Stimulated activated CD4-positive, alpha-beta T cell treated with anti-CD3 and anti-CD28 coated beads, Interleukin-1b, Interleukin-23, amount 100 ng/mL, for 1 hour (primary cell): ENCODE measurements around the gene STK38.

ENCODE experiments used
- DNase-seq, 2 donors: peaks; one replicate each; pipeline ENCODE4 v3.0.0-alpha.2; 2020; ENCODE audit warnings: low read depth in 2 of 2

The STK38 gene

GRCh38 chr6:36523451-36523850 is 23.8 kb downstream of the STK38 start:
- DNase-seq, result no peak

DNA sequence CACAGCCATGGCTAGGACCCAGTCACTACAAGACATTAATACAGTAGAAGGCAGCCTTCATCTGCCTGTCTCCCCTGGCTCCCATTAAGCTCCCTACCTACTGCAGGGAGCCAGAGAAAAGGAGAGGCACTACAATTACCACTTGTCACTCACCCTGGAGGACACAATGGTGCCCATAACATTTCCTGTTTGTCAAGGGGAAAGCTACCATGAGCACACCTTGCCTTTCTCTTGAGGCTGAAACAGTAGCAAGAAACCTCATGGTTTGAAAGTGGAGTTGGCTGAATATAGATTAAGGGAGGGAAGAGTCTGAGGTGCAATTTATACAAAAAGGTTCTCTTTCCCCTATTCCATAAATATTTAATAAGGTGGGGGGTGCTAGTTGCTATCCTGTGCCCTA is 27.9 kb downstream of the STK38 start:
- DNase-seq, result no peak

- no peak for DNase-seq
Measured at GRCh38 chr6:36517408-36517807, 29.9 kb downstream of the STK38 start.

GRCh38 chr6:36516988-36517387 is 30.3 kb downstream of the STK38 start:
- no peak for DNase-seq

GRCh38 chr6:36516559-36516958 is 30.7 kb downstream of the STK38 start:
- no peak for DNase-seq

- DNase-seq, result no peak
Measured at GRCh38 chr6:36515844-36516243, 31.4 kb downstream of the STK38 start.

GRCh38 chr6:36514554-36515456 is 32.5 kb downstream of the STK38 start:
- DNase-seq, result no peak

DNA sequence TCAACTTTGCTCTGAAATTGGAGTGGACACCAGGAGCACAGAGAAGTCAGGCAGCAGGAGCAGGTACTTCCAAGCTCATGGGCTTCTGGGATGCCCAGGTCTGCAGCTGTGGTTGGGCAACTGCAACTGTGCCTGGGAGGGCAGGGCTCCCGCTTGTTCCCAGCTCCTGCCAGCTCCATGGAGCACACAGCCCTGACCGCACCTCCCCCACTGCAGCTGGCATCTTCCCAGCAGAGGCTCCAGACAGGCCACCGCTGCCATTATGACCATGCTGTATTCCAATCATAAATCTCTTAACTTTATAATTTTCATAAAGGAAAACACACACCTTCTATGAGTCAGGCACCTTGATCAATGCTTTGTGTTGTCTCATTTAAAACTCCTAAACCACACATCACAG is 36.9 kb downstream of the STK38 start:
- DNase-seq, result no peak

DNA sequence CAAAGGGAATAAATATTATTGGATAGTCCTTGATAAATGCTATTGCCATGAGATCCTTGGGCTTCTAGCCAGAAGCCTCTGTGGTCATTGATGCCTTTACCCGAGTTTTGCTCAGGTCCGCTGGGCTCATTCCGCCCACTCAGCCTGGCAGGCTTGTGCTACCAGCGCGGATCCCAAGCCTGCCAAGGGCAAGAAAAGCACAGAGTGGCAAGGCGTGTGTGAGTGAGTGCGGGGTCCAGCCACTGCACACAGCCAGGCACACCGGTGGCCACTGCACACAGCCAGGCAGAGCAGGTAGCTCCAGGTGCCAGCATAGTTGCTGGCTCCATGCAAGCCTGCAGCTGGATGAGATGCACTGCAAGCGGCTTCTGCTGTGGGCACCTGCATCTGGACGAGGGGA is 38.7 kb downstream of the STK38 start:
- DNase-seq, result no peak

DNA sequence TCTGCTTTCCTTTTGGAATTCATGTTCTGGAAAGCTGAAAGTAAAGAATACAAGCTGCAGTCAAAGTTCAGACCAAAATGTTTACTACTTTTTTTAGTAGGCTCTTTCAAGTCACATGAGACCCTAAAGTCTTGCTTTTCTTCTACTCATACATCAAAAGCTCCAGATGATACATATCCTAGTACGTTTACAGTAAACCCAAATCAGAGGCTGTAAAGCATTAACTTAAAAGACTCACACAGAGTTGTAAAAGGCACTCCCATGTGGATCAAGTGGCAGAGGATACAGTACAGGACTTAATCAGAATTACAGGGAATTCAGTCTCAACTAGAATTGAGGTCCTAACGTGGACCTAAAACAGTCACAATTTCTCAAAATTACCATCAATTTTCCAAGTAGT is 40.7 kb downstream of the STK38 start:
- no peak for DNase-seq

DNA sequence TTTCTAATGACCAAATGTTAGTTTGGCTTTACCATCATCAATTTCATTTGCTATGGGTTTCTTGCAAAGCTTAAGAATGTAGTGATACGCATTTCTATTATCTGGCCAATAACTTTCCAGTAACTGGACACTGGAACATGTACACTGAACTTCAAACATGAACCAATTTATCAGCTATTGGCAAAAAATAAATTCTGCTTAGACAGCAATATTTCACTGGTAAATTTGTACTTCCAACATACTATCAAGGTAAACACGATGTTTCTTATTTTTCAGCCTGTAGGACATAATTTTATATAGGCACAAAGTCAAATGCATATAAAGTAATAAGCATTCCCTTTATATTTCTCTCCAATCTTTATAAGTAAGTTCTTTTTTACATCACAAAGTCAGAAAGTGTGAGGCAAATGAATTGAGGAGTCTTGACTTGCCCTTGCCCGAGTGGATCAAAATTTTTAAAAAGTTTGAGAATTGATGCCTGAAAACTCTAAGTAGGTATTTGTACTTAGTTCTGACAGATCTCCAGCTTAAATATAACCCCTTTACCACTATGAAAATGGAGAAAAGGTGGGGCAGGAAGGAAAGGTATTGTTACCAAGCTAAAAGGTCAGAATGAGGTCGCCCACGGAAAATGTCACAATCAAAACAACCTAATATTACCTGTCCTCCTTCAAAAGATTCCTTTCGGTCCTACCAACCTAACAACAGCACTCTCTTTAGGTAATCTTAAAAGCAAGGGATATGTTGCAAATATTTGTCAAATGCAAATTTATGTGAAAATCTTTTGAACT is 41.3 kb downstream of the STK38 start:
- DNase-seq, result no peak

DNA sequence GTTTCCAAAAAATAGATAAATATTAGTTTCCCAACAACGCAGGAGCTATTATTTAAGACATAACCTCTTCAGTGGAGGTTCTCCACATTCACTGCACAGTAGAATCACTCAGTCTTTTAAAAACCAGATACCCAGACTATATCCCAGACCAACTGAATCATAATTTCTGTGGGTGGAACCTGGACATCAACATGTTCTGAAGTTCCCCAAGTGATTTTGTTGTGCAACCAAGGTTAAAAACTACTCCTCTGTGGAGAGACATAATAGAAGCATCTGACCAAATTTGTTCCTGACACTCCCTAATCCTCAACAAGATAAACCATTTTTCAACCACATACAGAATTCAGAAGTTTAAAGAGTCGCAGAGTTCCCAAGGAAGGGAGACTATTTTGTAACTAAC is 42.3 kb downstream of the STK38 start:
- DNase-seq, result no peak

DNA sequence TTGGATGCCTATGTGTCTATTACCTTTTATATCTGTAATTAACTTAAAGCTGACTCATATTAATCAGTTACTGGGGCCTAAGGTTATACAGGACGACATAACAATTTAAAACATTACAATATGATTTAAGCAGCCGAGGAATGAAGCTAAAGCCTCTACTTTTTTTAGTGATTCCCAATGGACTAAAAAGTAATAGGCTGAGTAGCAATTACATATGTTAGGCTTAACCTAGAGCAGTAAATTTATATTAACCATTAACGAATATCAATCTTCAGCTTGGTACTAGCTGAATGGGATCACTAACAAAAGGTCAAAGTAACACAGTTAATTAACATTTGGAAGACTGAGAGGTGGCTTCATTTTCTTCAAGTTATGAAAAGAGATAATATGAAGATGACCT is 43.1 kb downstream of the STK38 start:
- DNase-seq, result no peak

- DNase-seq, result no peak
Measured at GRCh38 chr6:36501686-36502085, 45.6 kb downstream of the STK38 start.

GRCh38 chr6:36499918-36500317 is 47.4 kb downstream of the STK38 start:
- DNase-seq, result no peak

DNA sequence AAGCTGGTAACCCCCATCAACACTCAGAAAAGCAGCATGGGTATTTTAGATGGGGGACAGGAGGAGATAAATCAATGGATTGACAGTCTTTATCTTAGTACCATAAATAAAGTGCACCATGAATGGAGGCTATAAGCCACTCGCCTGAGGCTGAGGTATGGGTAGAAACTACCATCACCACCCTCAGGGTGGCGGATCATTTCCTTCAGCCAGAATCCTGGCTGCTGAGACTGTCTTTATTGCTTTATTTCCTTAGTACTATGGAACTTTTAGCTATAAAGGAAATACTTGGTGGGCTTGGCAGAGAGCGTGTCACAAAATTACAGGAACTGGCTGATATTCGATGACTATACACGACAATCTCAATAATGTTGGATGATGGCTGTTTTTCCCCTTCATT is 52.2 kb downstream of the STK38 start:
- no peak for DNase-seq

DNA sequence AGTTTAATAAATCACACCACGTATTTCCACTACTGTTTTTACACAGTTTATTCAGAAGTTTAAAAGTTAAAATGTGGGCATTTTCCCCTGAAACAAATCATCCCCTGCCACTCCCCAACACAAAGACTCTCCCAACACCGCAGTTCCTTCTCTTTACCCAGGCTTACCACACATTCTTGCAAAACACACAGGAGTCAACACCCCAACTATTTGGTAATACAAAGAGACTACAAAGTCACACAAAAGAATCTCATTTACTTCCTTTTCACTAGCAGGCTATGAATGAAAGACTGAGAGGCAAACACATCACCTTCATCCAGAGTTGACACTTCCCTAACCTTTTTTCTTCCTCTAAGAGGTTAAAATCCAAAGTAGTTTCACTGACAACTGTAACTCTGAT is 53.4 kb downstream of the STK38 start:
- DNase-seq, result no peak

DNA sequence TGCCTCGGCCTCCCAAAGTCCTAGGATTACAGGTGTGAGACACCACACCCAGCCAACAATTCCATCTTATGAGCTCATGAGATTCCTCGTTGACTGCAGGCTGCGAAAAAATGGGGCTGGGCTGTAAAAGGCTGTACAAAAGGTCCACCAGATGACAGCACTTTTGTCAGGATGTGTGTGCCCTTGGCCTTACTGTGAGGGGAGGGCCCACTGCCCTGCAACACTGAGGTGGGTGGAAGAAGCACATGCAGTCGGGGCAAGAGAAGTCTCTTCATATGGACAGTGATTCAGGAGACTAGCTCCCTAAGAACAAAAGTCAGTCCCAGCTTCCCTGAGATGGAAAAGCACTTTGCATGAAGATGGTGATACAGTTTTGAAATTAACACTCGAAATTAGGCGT is 54.0 kb downstream of the STK38 start:
- no peak for DNase-seq

- no peak for DNase-seq
Measured at GRCh38 chr6:36492621-36493020, 54.7 kb downstream of the STK38 start.

DNA sequence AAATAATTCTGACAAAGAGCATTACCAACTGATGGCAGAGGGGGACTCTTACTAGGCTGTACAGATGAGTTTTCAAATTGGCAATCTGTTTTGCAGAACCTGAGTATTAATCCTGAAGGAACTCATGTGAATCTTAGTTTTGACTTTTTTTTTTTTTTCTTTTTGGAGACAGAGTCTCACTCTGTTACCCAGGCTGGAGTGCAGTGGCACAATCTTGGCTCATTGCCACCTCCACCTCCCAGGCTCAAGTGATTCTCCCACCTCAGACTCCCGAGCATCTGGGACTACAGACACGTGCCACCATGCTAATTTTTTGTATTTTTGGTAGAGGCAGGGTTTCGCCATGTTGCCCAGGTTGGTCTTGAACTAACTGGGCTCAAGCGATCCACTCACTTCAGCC is 55.2 kb downstream of the STK38 start:
- DNase-seq, result no peak

DNA sequence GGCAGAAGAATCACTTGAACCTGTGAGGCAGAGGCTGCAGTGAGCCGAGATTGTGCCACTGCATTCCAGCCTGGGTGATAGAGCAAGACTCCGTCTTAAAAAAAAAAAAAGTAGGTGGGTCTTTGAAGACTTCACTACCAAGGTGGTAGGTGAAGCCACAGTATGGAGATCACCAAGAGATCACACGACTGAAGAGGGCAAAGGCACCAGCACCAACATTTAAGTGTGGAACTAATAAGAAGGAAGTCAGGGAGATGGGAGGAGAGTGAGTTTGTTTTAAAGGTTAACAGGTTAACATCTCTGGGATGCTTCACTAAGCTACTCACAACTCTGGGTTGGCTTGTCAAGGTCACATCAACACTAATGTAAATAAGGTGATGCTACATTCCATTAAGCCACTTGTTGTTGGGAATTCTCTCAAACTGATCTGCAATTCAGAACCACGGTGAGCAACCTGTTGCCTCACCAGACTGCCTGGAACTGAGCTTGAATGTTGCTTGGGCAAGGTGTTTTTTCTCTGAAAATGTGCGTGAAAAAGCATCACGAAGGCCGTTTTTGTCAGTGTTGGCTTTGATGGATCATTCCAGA is 55.8 kb downstream of the STK38 start:
- DNase-seq, result no peak

- DNase-seq, result no peak
Measured at GRCh38 chr6:36489426-36489825, 57.9 kb downstream of the STK38 start.

GRCh38 chr6:36488221-36488620 is 59.1 kb downstream of the STK38 start:
- no peak for DNase-seq
